GM23248 (cell line): ENCODE measurements around the gene STK11IP. TPM values are rescaled to one million over a fixed set of nuclear protein-coding genes. Genes with fewer than 3 reads are reported as not detected.
A peak's percentile ranks its signal among the peaks of the same experiment; 100 is the strongest.

ENCODE experiments used
- DNase-seq: peaks from one replicate; pipeline ENCODE4 v3.0.0-alpha.2; 2015
- H2AFZ ChIP-seq: fragments of 200-600 bp; sonication (generic); 2 replicates; pipeline ENCODE4 v1.6.1; 2016; ENCODE audit warnings: antibody characterized with exemption
- H3F3A ChIP-seq: fragments of 200-600 bp; sonication (generic); 2 replicates; pipeline ENCODE4 v1.6.1; 2016; ENCODE audit warnings: mild to moderate bottlenecking, antibody characterized with exemption, mixed run types; ENCODE audit not compliant: insufficient read depth
- H3K27ac ChIP-seq: fragments of 200-600 bp; sonication (generic); 2 replicates; pipeline ENCODE4 v1.5.1; 2016; ENCODE audit warnings: mild to moderate bottlenecking
- H3K27me3 ChIP-seq: fragments of 200-600 bp; sonication (generic); replicated peaks from 2 replicates; pipeline ENCODE4 v1.6.1; 2016; ENCODE audit warnings: mild to moderate bottlenecking; ENCODE audit not compliant: insufficient read depth
- H3K36me3 ChIP-seq: fragments of 200-600 bp; sonication (generic); 2 replicates; pipeline ENCODE4 v1.6.1; 2016; ENCODE audit warnings: low read depth, mild to moderate bottlenecking
- H3K4me1 ChIP-seq: fragments of 200-600 bp; sonication (generic); 2 replicates; pipeline ENCODE4 v1.6.1; 2016; ENCODE audit warnings: mild to moderate bottlenecking; ENCODE audit not compliant: insufficient read depth
- H3K4me2 ChIP-seq: fragments of 200-600 bp; sonication (generic); one replicate; pipeline ENCODE4 v1.6.1; 2016; ENCODE audit warnings: mild to moderate bottlenecking; ENCODE audit not compliant: unreplicated experiment
- H3K4me3 ChIP-seq: fragments of 200-600 bp; sonication (generic); 2 replicates; pipeline ENCODE4 v1.5.1; 2016; ENCODE audit warnings: mild to moderate bottlenecking
- H3K79me2 ChIP-seq: fragments of 200-600 bp; sonication (generic); 2 replicates; pipeline ENCODE4 v1.6.1; 2016; ENCODE audit warnings: mild to moderate bottlenecking; ENCODE audit not compliant: insufficient read depth
- H3K9ac ChIP-seq: fragments of 200-600 bp; sonication (generic); 2 replicates; pipeline ENCODE4 v1.6.1; 2016; ENCODE audit warnings: mild to moderate bottlenecking
- H3K9me2 ChIP-seq: fragments of 200-600 bp; sonication (generic); 2 replicates; pipeline ENCODE4 v1.6.1; 2016; ENCODE audit warnings: mixed run types, mild to moderate bottlenecking, moderate library complexity; ENCODE audit not compliant: insufficient read depth
- H3K9me3 ChIP-seq: fragments of 200-600 bp; sonication (generic); one replicate; pipeline ENCODE4 v1.6.1; 2017; ENCODE audit warnings: low read depth
- H4K20me1 ChIP-seq: fragments of 200-600 bp; sonication (generic); 2 replicates; pipeline ENCODE4 v1.6.0; 2016; ENCODE audit not compliant: insufficient read depth
- EZH2 ChIP-seq: fragments of 200-600 bp; sonication (generic); IDR thresholded peaks from 2 replicates; pipeline ENCODE4 v1.6.1; 2018; ENCODE audit warnings: antibody characterized with exemption, mild to moderate bottlenecking; ENCODE audit not compliant: insufficient read depth, poor library complexity, severe bottlenecking
- EZH2phosphoT487 ChIP-seq: fragments of 200-600 bp; sonication (generic); IDR thresholded peaks from 2 replicates; pipeline ENCODE4 v1.6.1; 2018; ENCODE audit warnings: antibody characterized with exemption, moderate library complexity, mild to moderate bottlenecking, low read depth; ENCODE audit not compliant: insufficient read depth
- WGBS, 2 experiments: methylation state at CpG; one replicate each; pipeline ENCODE4 v1.1.6; 2015 to 2017; ENCODE audit warnings: low lambda C conversion rate in 2 of 2, low coverage in 1 of 2; ENCODE audit errors: missing lambda C conversion rate in 2 of 2; 5-methylcytosine and 5-hydroxymethylcytosine counted together
- in situ Hi-C: fragments of 300-500 bp; cut with MboI; formaldehyde crosslinking; loops from 2 replicates; pipeline ENCODE4 v1.15.0; 2020
- polyA plus RNA-seq: library from polyadenylated mRNA; unstranded; fragments of >200 nt; fragmentation: Nextera tagmentation; extraction: Ambion mirVana; gene quantifications from 2 replicates; pipeline ENCODE4 v1.2.1, GENCODE V29; 2016
- total RNA-seq: library from RNA; depleted of rRNA; stranded (reverse); fragments of >200 nt; shearing (Covaris generic); gene quantifications from 2 replicates; pipeline ENCODE4 v1.2.3, GENCODE V29; 2014

STK11IP gene
- total and polyA plus RNA-seq, 2 experiments from 2014 or later: 7.3 to 10.5 TPM

DNA sequence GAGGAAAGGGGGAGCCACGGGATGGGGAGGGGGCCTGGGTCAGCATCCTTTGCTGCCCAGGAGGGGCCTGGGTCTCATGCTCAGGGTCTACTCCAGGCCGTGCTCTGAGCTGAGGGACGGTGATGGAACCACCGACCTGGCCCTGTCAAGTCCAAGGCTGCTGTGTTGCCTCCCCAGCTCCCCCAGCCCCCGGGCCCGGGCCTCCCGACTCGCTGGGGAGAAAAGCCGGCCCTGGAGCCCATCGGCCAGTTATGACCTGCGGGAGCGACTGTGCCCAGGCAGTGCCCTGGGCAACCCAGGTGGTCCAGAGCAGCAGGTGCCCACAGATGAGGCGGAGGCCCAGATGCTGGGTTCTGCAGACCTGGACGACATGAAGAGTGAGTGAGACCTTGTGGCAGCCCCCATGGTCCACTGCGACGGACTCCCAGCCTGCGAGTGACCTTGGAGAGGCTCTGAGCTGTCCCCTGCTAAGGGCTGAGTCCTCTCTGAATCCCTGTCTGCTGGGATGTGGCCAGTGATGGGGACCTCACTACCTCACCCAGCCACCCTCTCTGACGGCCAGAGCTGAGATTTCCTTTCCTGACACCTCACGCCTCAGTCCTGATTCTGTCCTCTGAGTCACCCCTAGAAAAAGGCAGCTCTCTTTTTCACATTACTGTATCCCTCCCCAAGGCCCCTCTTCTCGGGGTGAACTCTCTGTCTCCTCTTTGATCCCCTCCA lies 32.5 kb downstream of the STK11IP start:
- Histone ChIP-seq H3K9me3 (no peaks in the 10 kb centered on the region), H3K36me3 (no peaks in the 10 kb centered on the region), H3K9me2 (no peaks in the 10 kb centered on the region), H3K79me2 (no peaks in the 10 kb centered on the region), H3K4me3 (no peak overlapping the region), H3K9ac (no peak overlapping the region), H2AFZ (no peak overlapping the region), H3K4me1 (no peaks in the 10 kb centered on the region), H3K27me3 (peaks cover 4% of the 10 kb centered on the region; the same call in 1 of the 2 replicates), H3F3A (no peaks in the 10 kb centered on the region), H3K27ac (no peak overlapping the region), H3K4me2 (no peak overlapping the region), H4K20me1 (no peaks in the 10 kb centered on the region)
- TF ChIP-seq EZH2 (no peak), EZH2phosphoT487 (no peak)
- in situ Hi-C loops: no loop called here
- DNase-seq: peak; percentile 39
- WGBS, 2 experiments: 82 to 85% methylated on average over 10 to 20 of the region's 20 CpGs

GRCh38 chr2:219630770-219631405 lies 33.2 kb downstream of the STK11IP start:
- H3F3A ChIP-seq: no peaks in the 10 kb centered on the region
- TF ChIP-seq EZH2 (no peak), EZH2phosphoT487 (no peak)
- no peak for DNase-seq
- no peak overlapping the region for H2AFZ ChIP-seq
- H3K9me3 ChIP-seq: no peaks in the 10 kb centered on the region
- no peak overlapping the region for H3K9ac ChIP-seq
- no peaks in the 10 kb centered on the region for H3K36me3 ChIP-seq
- no peak overlapping the region for H3K4me2 ChIP-seq
- H3K4me3 ChIP-seq: no peak overlapping the region
- H3K79me2 ChIP-seq: no peaks in the 10 kb centered on the region
- H4K20me1 ChIP-seq: no peaks in the 10 kb centered on the region
- in situ Hi-C loops: no loop called here
- H3K9me2 ChIP-seq: no peaks in the 10 kb centered on the region
- 72 to 81% methylated on average over 14 to 17 of the region's 17 CpGs for WGBS, 2 experiments
- H3K27ac ChIP-seq: no peak overlapping the region
- H3K4me1 ChIP-seq: no peaks in the 10 kb centered on the region
- peaks cover 4% of the 10 kb centered on the region; the same call in 1 of the 2 replicates for H3K27me3 ChIP-seq

- in situ Hi-C loops: no loop called here
- no peaks in the 10 kb centered on the region for H3K79me2 ChIP-seq
- WGBS, 2 experiments: 75 to 80% methylated on average over 8 to 9 of the region's 9 CpGs
- H3K27me3 ChIP-seq: peaks cover 4% of the 10 kb centered on the region; the same call in 1 of the 2 replicates
- H3K4me1 ChIP-seq: no peaks in the 10 kb centered on the region
- no peak for TF ChIP-seq EZH2
- TF ChIP-seq EZH2phosphoT487: no peak
- no peaks in the 10 kb centered on the region for H4K20me1 ChIP-seq
- H3F3A ChIP-seq: no peaks in the 10 kb centered on the region
- H3K9me3 ChIP-seq: no peaks in the 10 kb centered on the region
- H3K27ac ChIP-seq: no peak overlapping the region
- H2AFZ ChIP-seq: no peak overlapping the region
- H3K9me2 ChIP-seq: no peaks in the 10 kb centered on the region
- H3K4me3 ChIP-seq: no peak overlapping the region
- no peak overlapping the region for H3K9ac ChIP-seq
- no peaks in the 10 kb centered on the region for H3K36me3 ChIP-seq
- H3K4me2 ChIP-seq: no peak overlapping the region
- DNase-seq: no peak
These were observed 33.8 kb downstream of the STK11IP start for GRCh38 chr2:219631406-219631891.

GRCh38 chr2:219631904-219632759 lies 34.5 kb downstream of the STK11IP start:
- Histone ChIP-seq H3K4me3 (no peak overlapping the region), H3K9ac (no peak overlapping the region), H2AFZ (no peak overlapping the region), H3K4me1 (no peaks in the 10 kb centered on the region), H3K79me2 (no peaks in the 10 kb centered on the region), H4K20me1 (no peaks in the 10 kb centered on the region), H3K9me2 (no peaks in the 10 kb centered on the region), H3K36me3 (no peaks in the 10 kb centered on the region), H3K27ac (no peak overlapping the region), H3K27me3 (peaks cover under 1% of the 10 kb centered on the region; the same call in 1 of the 2 replicates), H3F3A (no peaks in the 10 kb centered on the region), H3K4me2 (no peak overlapping the region), H3K9me3 (no peaks in the 10 kb centered on the region)
- TF ChIP-seq EZH2phosphoT487 (no peak), EZH2 (no peak)
- in situ Hi-C loops: no loop called here
- DNase-seq: no peak
- 83 to 84% methylated on average over 22 to 34 of the region's 34 CpGs for WGBS, 2 experiments
